Subcutaneous adipose tissue (tissue), 4 donors: ENCODE measurements around the gene PAQR6. TPM values are rescaled to one million over a fixed set of nuclear protein-coding genes. Genes with fewer than 3 reads are reported as not detected.

Experiments used
- total RNA-seq, 4 donors: library from RNA; depleted of rRNA; stranded (reverse); fragments of >200 nt; gene quantifications; one replicate each; pipeline ENCODE4 v1.1.0, GENCODE V29; 2016
- TF ChIP-seq, protein P1 (sequence below): fragments of 450-650 bp; IDR thresholded peaks from one replicate; pipeline ENCODE4 v1.5.1; 2016; ENCODE audit warnings: low read depth, mild to moderate bottlenecking, control low read depth, antibody characterized with exemption, moderate library complexity

The PAQR6 gene
- total RNA-seq, 4 donors from 2014 or later: 0.66 to 1.5 (median 1.0) TPM; not detected in 1

DNA sequence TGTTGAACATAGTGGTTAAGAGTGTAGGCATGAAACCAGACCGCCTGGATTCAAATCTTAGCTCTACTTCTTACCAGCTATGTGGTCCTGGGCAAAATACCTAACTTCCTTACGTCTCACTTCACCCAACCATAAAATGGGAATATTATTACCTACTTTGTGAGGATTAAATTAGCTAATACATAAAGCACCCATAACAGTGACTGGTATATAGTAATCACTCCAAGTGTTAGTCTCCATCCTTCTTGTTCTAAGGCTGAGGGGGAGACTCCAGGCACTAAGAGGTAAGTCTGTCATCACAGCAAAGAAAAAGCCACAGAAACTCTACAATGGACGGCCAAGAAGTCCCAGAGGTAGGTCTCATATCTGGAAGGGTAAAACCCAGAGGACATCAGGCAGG, 32.0 kb upstream of the PAQR6 start:
- TF ChIP-seq, protein P1, sequence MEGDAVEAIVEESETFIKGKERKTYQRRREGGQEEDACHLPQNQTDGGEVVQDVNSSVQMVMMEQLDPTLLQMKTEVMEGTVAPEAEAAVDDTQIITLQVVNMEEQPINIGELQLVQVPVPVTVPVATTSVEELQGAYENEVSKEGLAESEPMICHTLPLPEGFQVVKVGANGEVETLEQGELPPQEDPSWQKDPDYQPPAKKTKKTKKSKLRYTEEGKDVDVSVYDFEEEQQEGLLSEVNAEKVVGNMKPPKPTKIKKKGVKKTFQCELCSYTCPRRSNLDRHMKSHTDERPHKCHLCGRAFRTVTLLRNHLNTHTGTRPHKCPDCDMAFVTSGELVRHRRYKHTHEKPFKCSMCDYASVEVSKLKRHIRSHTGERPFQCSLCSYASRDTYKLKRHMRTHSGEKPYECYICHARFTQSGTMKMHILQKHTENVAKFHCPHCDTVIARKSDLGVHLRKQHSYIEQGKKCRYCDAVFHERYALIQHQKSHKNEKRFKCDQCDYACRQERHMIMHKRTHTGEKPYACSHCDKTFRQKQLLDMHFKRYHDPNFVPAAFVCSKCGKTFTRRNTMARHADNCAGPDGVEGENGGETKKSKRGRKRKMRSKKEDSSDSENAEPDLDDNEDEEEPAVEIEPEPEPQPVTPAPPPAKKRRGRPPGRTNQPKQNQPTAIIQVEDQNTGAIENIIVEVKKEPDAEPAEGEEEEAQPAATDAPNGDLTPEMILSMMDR: no peak

DNA sequence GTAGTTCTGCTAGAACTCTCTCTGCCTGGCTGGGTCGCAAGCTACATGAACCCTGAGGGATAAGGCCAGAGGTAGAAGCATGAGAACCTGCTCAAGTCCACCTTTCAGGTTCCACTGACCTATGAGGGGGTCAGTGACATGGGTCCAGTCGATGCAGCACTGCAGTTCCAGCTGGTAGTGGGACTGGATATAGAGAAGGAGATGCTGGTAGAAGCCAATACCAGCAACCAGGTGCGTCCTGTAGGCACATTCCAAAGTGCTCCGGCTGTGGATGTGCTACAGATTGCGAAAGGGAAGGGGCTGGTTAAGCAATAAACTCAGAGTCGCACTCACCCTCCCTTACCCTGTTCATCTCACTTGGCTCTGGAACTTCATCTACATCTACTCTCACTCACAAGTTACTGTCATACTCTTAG, 29.1 kb upstream of the PAQR6 start:
- TF ChIP-seq, protein P1: no peak

DNA sequence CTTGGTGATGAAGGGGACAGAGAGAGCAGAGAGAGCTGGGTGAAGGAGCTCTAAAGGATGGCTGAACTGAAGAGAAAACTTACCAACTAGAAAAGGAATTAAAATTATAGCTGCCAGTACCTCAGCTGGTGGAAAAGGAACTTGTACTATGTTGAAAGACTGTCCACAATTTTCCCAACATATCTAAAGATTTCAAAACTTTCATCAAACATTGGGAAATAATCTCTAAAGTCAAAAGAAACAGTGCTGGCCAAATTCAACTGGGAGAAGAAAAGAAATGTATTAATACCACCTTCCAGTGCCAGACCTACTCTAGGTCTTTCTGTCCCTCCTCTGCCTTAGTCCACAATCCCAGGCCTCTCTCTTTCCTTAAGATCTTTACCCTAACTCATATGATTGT, 28.7 kb upstream of the PAQR6 start:
- TF ChIP-seq, protein P1: no peak

DNA sequence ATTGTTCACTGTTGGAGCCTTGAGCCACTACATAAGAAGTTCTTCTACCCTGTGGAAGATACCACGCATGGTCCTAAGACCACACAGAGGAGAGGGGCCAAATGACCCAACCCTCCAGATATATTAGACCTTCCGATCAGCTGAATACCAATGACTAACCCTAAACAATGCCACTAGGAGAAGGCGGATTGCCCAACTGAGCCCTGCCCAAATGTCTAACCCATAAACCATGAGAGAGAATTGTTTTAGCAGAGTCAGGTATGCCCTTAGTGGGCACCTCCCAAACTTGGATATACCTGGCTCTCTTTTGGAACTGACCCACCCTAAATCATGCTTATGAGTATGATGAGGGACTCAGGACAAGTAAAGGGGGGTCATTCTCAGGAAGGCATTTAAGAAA, 22.5 kb upstream of the PAQR6 start:
- TF ChIP-seq, protein P1: no peak

DNA sequence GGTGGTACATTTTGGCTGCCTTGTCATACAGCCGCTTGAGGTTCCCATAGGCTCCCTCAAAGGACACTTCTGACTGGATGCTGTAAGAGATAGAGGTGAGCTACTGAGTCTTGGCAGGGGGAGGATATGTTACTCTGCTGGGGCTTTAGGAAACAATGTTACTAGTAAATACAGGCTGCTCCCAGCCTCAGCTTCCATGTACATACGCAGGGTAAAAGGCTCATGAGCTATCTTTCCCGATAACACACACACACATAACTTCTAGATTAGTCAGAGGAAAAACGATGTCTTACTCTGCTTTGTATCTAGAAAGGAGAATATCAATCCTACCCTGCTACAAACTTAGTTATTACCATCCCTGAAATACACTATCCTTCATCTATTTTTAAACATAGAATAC, 20.5 kb upstream of the PAQR6 start:
- TF ChIP-seq, protein P1: no peak

DNA sequence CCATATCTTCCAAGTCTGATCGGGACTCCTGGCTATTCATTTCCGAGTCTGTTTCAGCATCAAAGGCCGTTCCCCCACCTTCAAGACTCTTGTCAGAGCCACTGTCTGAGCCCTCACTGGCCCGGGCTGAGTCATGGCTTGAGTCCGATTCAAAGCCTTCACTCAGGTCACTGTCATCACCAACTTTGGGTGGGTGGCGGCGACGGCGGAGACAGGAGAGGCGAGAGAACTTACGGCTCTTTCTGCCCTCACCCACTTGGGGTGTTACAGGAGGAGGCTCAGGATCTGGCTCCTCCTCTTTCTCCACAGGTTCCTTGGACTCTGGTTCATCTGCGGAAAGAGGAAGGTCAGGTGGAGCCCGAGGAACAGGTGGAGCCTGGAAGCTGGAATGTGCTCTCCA, 18.2 kb upstream of the PAQR6 start:
- TF ChIP-seq, protein P1: no peak

DNA sequence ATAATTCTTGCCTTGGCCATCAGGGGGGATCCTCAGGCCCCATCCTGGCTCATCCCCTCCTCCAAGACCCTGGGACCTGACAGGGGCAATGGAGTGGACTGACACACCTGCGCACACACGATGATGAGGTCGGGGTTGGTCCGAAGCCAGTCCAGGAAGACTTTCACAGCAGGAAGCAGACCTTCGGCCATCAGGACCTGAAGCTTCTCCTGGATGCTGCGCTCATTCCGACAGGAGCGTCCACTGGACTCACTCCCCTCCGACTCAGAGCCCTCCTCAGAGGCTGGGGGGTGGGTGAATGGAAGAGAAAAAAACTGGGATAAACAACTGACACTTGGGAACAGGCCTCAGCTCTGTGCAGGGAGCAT, 15.4 kb upstream of the PAQR6 start:
- TF ChIP-seq, protein P1: no peak
